A673 (cell line): Measurements from ENCODE around the gene STARD10. TPM values are rescaled to one million over a fixed set of nuclear protein-coding genes. Genes with fewer than 3 reads are reported as not detected.

Source experiments
- BruUV-seq: library from RNA; stranded (reverse); fragments of 400-500 nt; replicated peaks from 2 replicates; lab custom pipeline; 2021; lab: Mats Ljungman, UMichigan
- CTCF ChIA-PET: fragments of 300-600 bp; sonication (Branson Sonifier 250); formaldehyde crosslinking; loops from one replicate; lab custom pipeline; 2022; ENCODE audit warnings: antibody characterized with exemption; lab: Charles Lee
- POLR2A ChIA-PET: fragments of 300-600 bp; sonication (Branson Sonifier 250); formaldehyde crosslinking; loops from one replicate; lab custom pipeline; 2022; ENCODE audit warnings: antibody characterized with exemption; ENCODE audit not compliant: low non-redundant PET; lab: Charles Lee
- DNase-seq: peaks from one replicate; pipeline ENCODE4 v3.0.0-alpha.2; 2015; ENCODE audit warnings: low spot score
- H3K27ac ChIP-seq: fragments of 200-600 bp; sonication (generic); 2 replicates; pipeline ENCODE4 v1.5.1; 2016; ENCODE audit warnings: mixed run types, low read depth, mild to moderate bottlenecking, mixed read lengths, antibody characterized with exemption, low read length; ENCODE audit not compliant: poor library complexity, severe bottlenecking
- H3K27me3 ChIP-seq: fragments of 200-600 bp; sonication (generic); replicated peaks from 2 replicates; pipeline ENCODE4 v1.6.1; 2017; ENCODE audit warnings: mixed run types, low read depth, mild to moderate bottlenecking, mixed read lengths, antibody characterized with exemption, low read length; ENCODE audit not compliant: insufficient read depth, poor library complexity
- H3K36me3 ChIP-seq: fragments of 200-600 bp; sonication (generic); 2 replicates; pipeline ENCODE4 v1.6.1; 2016; ENCODE audit warnings: mixed run types, mild to moderate bottlenecking, mixed read lengths, antibody characterized with exemption, low read length; ENCODE audit not compliant: insufficient read depth, poor library complexity, severe bottlenecking
- H3K4me1 ChIP-seq: fragments of 200-600 bp; sonication (generic); 2 replicates; pipeline ENCODE4 v1.6.1; 2017; ENCODE audit warnings: mixed run types, mild to moderate bottlenecking, mixed read lengths, antibody characterized with exemption, low read length; ENCODE audit not compliant: insufficient read depth, poor library complexity, severe bottlenecking
- H3K4me3 ChIP-seq: fragments of 200-600 bp; sonication (generic); 2 replicates; pipeline ENCODE4 v1.5.1; 2016; ENCODE audit warnings: low read depth, mixed run types, mild to moderate bottlenecking, mixed read lengths, low read length; ENCODE audit not compliant: poor library complexity, severe bottlenecking
- H3K9me3 ChIP-seq: fragments of 200-600 bp; sonication (generic); 2 replicates; pipeline ENCODE4 v1.6.1; 2016; ENCODE audit warnings: mixed run types, low read depth, mild to moderate bottlenecking, mixed read lengths, antibody characterized with exemption, low read length; ENCODE audit not compliant: poor library complexity, severe bottlenecking
- CTCF ChIP-seq: fragments of 300-800, 200-600 bp; sonication (generic); conservative IDR thresholded peaks from 2 replicates; pipeline ENCODE4 v1.5.1; 2017; ENCODE audit warnings: low read depth, mild to moderate bottlenecking, antibody characterized with exemption, low read length, moderate library complexity, mixed read lengths
- EZH2 ChIP-seq: fragments of 200-600 bp; sonication (generic); IDR thresholded peaks from 2 replicates; pipeline ENCODE4 v1.6.1; 2017; ENCODE audit warnings: borderline replicate concordance, low read depth, mild to moderate bottlenecking, mixed read lengths, antibody characterized with exemption, low read length; ENCODE audit not compliant: poor library complexity, severe bottlenecking
- intact Hi-C: fragments of 100-400 bp; cut with micrococcal nuclease; formaldehyde crosslinking; loops from one replicate; pipeline ENCODE4 v1.10.0; 2022; ENCODE audit not compliant: unreplicated experiment
- total RNA-seq: library from RNA; stranded (reverse); gene quantifications from 2 replicates; pipeline ENCODE4 v1.2.3, GENCODE V29; 2021

The STARD10 gene
- total RNA-seq, 1 experiment from 2014 or later = 16.9 TPM

GRCh38 chr11:72745925-72746550, 47.8 kb downstream of the STARD10 start:
- BruUV-seq = no TSS peak
- intact Hi-C loops = no loop called here
- TF ChIP-seq EZH2 (no peak), CTCF (no peak)
- POLR2A ChIA-PET = interaction anchor here (0.6 kb wide), 1 partner anchor 904 kb away, joined by 7 read pairs; no protein-coding TSS in a partner anchor
- no peaks in the 10 kb centered on the region for H3K36me3 ChIP-seq
- H3K27ac ChIP-seq = no peak overlapping the region
- H3K4me3 ChIP-seq = no peak overlapping the region
- H3K9me3 ChIP-seq = no peaks in the 10 kb centered on the region
- no peak for DNase-seq
- H3K27me3 ChIP-seq = no peaks in the 10 kb centered on the region
- CTCF ChIA-PET = no interaction called here
- H3K4me1 ChIP-seq = peaks cover 2% of the 10 kb centered on the region

- Histone ChIP-seq H3K27me3 (no peaks in the 10 kb centered on the region), H3K9me3 (no peaks in the 10 kb centered on the region), H3K36me3 (no peaks in the 10 kb centered on the region), H3K4me1 (no peaks in the 10 kb centered on the region), H3K4me3 (no peak overlapping the region), H3K27ac (no peak overlapping the region)
- BruUV-seq = no TSS peak
- no peak for DNase-seq
- TF ChIP-seq CTCF = no peak
- no peak for TF ChIP-seq EZH2
- intact Hi-C loops = no loop called here
- ChIA-PET CTCF (no interaction called here), POLR2A (no interaction called here)
Observed at GRCh38 chr11:72745511-72745910, 48.3 kb downstream of the STARD10 start.

GRCh38 chr11:72744474-72744873, 49.4 kb downstream of the STARD10 start:
- POLR2A ChIA-PET = no interaction called here
- H3K4me1 ChIP-seq = no peaks in the 10 kb centered on the region
- no peak overlapping the region for H3K4me3 ChIP-seq
- no peak for TF ChIP-seq EZH2
- TF ChIP-seq CTCF = no peak
- H3K27me3 ChIP-seq = no peaks in the 10 kb centered on the region
- intact Hi-C loops = no loop called here
- no peak for DNase-seq
- no peaks in the 10 kb centered on the region for H3K9me3 ChIP-seq
- H3K36me3 ChIP-seq = no peaks in the 10 kb centered on the region
- BruUV-seq = no TSS peak
- CTCF ChIA-PET = interaction anchor here (0.6 kb wide), 1 partner anchor 854 kb away, joined by 3 read pairs; no protein-coding TSS in a partner anchor
- H3K27ac ChIP-seq = no peak overlapping the region
